PC-3 (cell line): ENCODE data around the gene CYP4F11. TPM values are rescaled to one million over a fixed set of nuclear protein-coding genes. Genes with fewer than 3 reads are reported as not detected.
A peak's percentile ranks its signal among the peaks of the same experiment; 100 is the strongest.

ENCODE experiments used
- ATAC-seq: fragments of 200-7000 bp; cut with Tn5 transposase; 2 replicates; pipeline ENCODE4 v1.9.1; 2020; ENCODE audit warnings: mild to moderate bottlenecking, moderate library complexity
- BruUV-seq: library from RNA; stranded (reverse); fragments of 400-500 nt; replicated peaks from 2 replicates; lab custom pipeline; 2021; lab: Mats Ljungman, UMichigan
- CTCF ChIA-PET: fragments of 300-600 bp; sonication (Branson Sonifier 250); formaldehyde crosslinking; loops from one replicate; lab custom pipeline; 2022; ENCODE audit warnings: antibody characterized with exemption; lab: Charles Lee
- POLR2A ChIA-PET: fragments of 300-600 bp; sonication (Branson Sonifier 250); formaldehyde crosslinking; loops from one replicate; lab custom pipeline; 2022; ENCODE audit warnings: antibody characterized with exemption; ENCODE audit not compliant: unreplicated experiment; lab: Charles Lee
- DNase-seq: peaks from one replicate; pipeline ENCODE4 v3.0.0-alpha.2; 2015
- H2AFZ ChIP-seq: fragments of 300-600 bp; sonication (generic); 2 replicates; pipeline ENCODE4 v1.6.0; 2016; ENCODE audit warnings: antibody characterized with exemption, low read length
- H3F3A ChIP-seq: fragments of 300-600 bp; sonication (generic); one replicate; pipeline ENCODE4 v1.6.0; 2017; ENCODE audit warnings: antibody characterized with exemption, low read length, control low read depth, mild to moderate bottlenecking; ENCODE audit not compliant: unreplicated experiment
- H3K27ac ChIP-seq: fragments of 300-600 bp; sonication (generic); 2 replicates; pipeline ENCODE4 v1.5.1; 2016; ENCODE audit warnings: mild to moderate bottlenecking, low read length
- H3K27me3 ChIP-seq: fragments of 300-600 bp; sonication (generic); 2 replicates; pipeline ENCODE4 v1.6.1; 2016; ENCODE audit warnings: low read length, mixed read lengths
- H3K36me3 ChIP-seq: fragments of 300-600 bp; sonication (generic); 2 replicates; pipeline ENCODE4 v1.6.1; 2016; ENCODE audit warnings: low read depth, mixed run types, low read length, mixed read lengths
- H3K4me1 ChIP-seq: fragments of 300-600 bp; sonication (generic); 2 replicates; pipeline ENCODE4 v1.5.1; 2016; ENCODE audit warnings: low read length; ENCODE audit not compliant: insufficient read depth
- H3K4me2 ChIP-seq: fragments of 300-600 bp; sonication (generic); 2 replicates; pipeline ENCODE4 v1.6.0; 2016; ENCODE audit warnings: low read length
- H3K4me3 ChIP-seq: fragments of 300-600 bp; sonication (generic); 2 replicates; pipeline ENCODE4 v1.5.1; 2016; ENCODE audit warnings: mild to moderate bottlenecking, low read length, mixed read lengths
- H3K79me2 ChIP-seq: fragments of 300-600 bp; sonication (generic); 2 replicates; pipeline ENCODE4 v1.6.1; 2017; ENCODE audit warnings: low read length, mixed read lengths
- H3K9ac ChIP-seq: fragments of 300-600 bp; sonication (generic); 2 replicates; pipeline ENCODE4 v1.6.0; 2016; ENCODE audit warnings: mild to moderate bottlenecking, low read length
- H3K9me2 ChIP-seq: fragments of 300-600 bp; sonication (generic); replicated peaks from 2 replicates; pipeline ENCODE4 v1.6.1; 2016; ENCODE audit warnings: mixed run types, low read length, mixed read lengths
- H3K9me3 ChIP-seq: fragments of 300-600 bp; sonication (generic); 2 replicates; pipeline ENCODE4 v1.6.1; 2016; ENCODE audit warnings: low read length, mixed read lengths
- H4K20me1 ChIP-seq: fragments of 300-600 bp; sonication (generic); 2 replicates; pipeline ENCODE4 v1.6.1; 2016; ENCODE audit warnings: low read length, mixed read lengths
- EZH2 ChIP-seq: fragments of 300-600 bp; sonication (generic); IDR thresholded peaks from one replicate; pipeline ENCODE4 v1.6.1; 2017; ENCODE audit warnings: antibody characterized with exemption, mild to moderate bottlenecking, low read length; ENCODE audit not compliant: unreplicated experiment
- EZH2phosphoT487 ChIP-seq: fragments of 300-600 bp; sonication (generic); IDR thresholded peaks from 2 replicates; pipeline ENCODE4 v1.6.1; 2018; ENCODE audit warnings: mild to moderate bottlenecking, antibody characterized with exemption, low read length, borderline replicate concordance
- intact Hi-C: fragments of 100-400 bp; cut with micrococcal nuclease; formaldehyde crosslinking; loops from 2 replicates; pipeline ENCODE4 v1.9.0; 2023
- total RNA-seq: library from RNA; depleted of rRNA; stranded (reverse); fragments of >200 nt; gene quantifications from 2 replicates; pipeline ENCODE4 v1.2.3, GENCODE V29; 2014
- TF ChIP-seq, protein P1 (sequence below): fragments of 300-600 bp; sonication (generic); conservative IDR thresholded peaks from 2 replicates; pipeline ENCODE4 v1.5.1; 2017; ENCODE audit warnings: antibody characterized with exemption, low read depth, mild to moderate bottlenecking, low read length

The CYP4F11 gene
- total RNA-seq, 1 experiment from 2014 or later = 0.11 TPM

- ChIA-PET POLR2A (no interaction called here), CTCF (no interaction called here)
- Histone ChIP-seq H3K4me3 (no peak overlapping the region), H3K27me3 (peaks cover 19% of the 10 kb centered on the region), H3K9ac (no peak overlapping the region), H3K4me2 (no peak overlapping the region), H3K9me3 (no peaks in the 10 kb centered on the region), H3K79me2 (no peaks in the 10 kb centered on the region), H4K20me1 (no peaks in the 10 kb centered on the region), H3K9me2 (no peaks in the 10 kb centered on the region), H3K27ac (no peak overlapping the region), H3K4me1 (no peaks in the 10 kb centered on the region), H3F3A (no peaks in the 10 kb centered on the region), H2AFZ (no peak overlapping the region), H3K36me3 (no peaks in the 10 kb centered on the region)
- no peak for DNase-seq
- intact Hi-C loops = no loop called here
- TF ChIP-seq EZH2phosphoT487 = no peak
- TF ChIP-seq, protein P1, sequence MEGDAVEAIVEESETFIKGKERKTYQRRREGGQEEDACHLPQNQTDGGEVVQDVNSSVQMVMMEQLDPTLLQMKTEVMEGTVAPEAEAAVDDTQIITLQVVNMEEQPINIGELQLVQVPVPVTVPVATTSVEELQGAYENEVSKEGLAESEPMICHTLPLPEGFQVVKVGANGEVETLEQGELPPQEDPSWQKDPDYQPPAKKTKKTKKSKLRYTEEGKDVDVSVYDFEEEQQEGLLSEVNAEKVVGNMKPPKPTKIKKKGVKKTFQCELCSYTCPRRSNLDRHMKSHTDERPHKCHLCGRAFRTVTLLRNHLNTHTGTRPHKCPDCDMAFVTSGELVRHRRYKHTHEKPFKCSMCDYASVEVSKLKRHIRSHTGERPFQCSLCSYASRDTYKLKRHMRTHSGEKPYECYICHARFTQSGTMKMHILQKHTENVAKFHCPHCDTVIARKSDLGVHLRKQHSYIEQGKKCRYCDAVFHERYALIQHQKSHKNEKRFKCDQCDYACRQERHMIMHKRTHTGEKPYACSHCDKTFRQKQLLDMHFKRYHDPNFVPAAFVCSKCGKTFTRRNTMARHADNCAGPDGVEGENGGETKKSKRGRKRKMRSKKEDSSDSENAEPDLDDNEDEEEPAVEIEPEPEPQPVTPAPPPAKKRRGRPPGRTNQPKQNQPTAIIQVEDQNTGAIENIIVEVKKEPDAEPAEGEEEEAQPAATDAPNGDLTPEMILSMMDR = peak; percentile 29; the same call in 1 of the 2 replicates
- no TSS peak for BruUV-seq
- no peak for ATAC-seq
These were observed 37.0 kb upstream of the CYP4F11 start for GRCh38 chr19:15971224-15971780.

- no peaks in the 10 kb centered on the region; the same call in 1 of the 2 replicates for H3K27me3 ChIP-seq
- no peak for ATAC-seq
- H3F3A ChIP-seq = no peaks in the 10 kb centered on the region
- TF ChIP-seq EZH2 (no peak), EZH2phosphoT487 (no peak)
- TF ChIP-seq, protein P1 = no peak
- no peaks in the 10 kb centered on the region for H3K36me3 ChIP-seq
- POLR2A ChIA-PET = no interaction called here
- H3K4me3 ChIP-seq = no peak overlapping the region
- no peak overlapping the region for H3K9ac ChIP-seq
- H4K20me1 ChIP-seq = no peaks in the 10 kb centered on the region
- intact Hi-C loops = no loop called here
- no peaks in the 10 kb centered on the region for H3K9me2 ChIP-seq
- DNase-seq = no peak
- no peaks in the 10 kb centered on the region for H3K9me3 ChIP-seq
- BruUV-seq = no TSS peak
- CTCF ChIA-PET = no interaction called here
- H3K79me2 ChIP-seq = no peaks in the 10 kb centered on the region
- H3K27ac ChIP-seq = no peak overlapping the region
- no peak overlapping the region for H3K4me2 ChIP-seq
- H3K4me1 ChIP-seq = no peaks in the 10 kb centered on the region
- no peak overlapping the region for H2AFZ ChIP-seq
These were observed 29.9 kb upstream of the CYP4F11 start for GRCh38 chr19:15964231-15964630.

- Histone ChIP-seq H3K36me3 (no peaks in the 10 kb centered on the region), H3K9ac (no peak overlapping the region), H3K4me3 (no peak overlapping the region), H3K9me2 (no peaks in the 10 kb centered on the region), H3K4me1 (no peaks in the 10 kb centered on the region), H3K9me3 (no peaks in the 10 kb centered on the region), H3K27me3 (no peaks in the 10 kb centered on the region; the same call in 1 of the 2 replicates), H3K79me2 (no peaks in the 10 kb centered on the region), H3K4me2 (no peak overlapping the region), H4K20me1 (no peaks in the 10 kb centered on the region), H2AFZ (no peak overlapping the region), H3K27ac (no peak overlapping the region), H3F3A (no peaks in the 10 kb centered on the region)
- no TSS peak for BruUV-seq
- ATAC-seq (no peak), DNase-seq (no peak)
- ChIA-PET CTCF (no interaction called here), POLR2A (no interaction called here)
- intact Hi-C loops = no loop called here
- TF ChIP-seq EZH2 = no peak
- no peak for TF ChIP-seq EZH2phosphoT487
- TF ChIP-seq, protein P1 = no peak
These were observed 28.0 kb upstream of the CYP4F11 start for GRCh38 chr19:15962319-15962718.
